A549 treated with AZD9567 at 1 μM for 4 hours (cell line): ENCODE results near the gene SETDB2. TPM values are rescaled to one million over a fixed set of nuclear protein-coding genes. Genes with fewer than 3 reads are reported as not detected.

Experiments
- total RNA-seq: library from RNA; stranded (reverse); fragments of 200-300 nt; extraction: Qiagen RNA extraction; gene quantifications from 5 replicates; pipeline ENCODE4 v1.2.3, GENCODE V29; 2022; ENCODE audit not compliant: insufficient read depth

Gene SETDB2, protein sequence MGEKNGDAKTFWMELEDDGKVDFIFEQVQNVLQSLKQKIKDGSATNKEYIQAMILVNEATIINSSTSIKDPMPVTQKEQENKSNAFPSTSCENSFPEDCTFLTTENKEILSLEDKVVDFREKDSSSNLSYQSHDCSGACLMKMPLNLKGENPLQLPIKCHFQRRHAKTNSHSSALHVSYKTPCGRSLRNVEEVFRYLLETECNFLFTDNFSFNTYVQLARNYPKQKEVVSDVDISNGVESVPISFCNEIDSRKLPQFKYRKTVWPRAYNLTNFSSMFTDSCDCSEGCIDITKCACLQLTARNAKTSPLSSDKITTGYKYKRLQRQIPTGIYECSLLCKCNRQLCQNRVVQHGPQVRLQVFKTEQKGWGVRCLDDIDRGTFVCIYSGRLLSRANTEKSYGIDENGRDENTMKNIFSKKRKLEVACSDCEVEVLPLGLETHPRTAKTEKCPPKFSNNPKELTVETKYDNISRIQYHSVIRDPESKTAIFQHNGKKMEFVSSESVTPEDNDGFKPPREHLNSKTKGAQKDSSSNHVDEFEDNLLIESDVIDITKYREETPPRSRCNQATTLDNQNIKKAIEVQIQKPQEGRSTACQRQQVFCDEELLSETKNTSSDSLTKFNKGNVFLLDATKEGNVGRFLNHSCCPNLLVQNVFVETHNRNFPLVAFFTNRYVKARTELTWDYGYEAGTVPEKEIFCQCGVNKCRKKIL
- 1.1 to 2.3 TPM (median 2.0 TPM) in 5 replicates for total RNA-seq

DNA sequence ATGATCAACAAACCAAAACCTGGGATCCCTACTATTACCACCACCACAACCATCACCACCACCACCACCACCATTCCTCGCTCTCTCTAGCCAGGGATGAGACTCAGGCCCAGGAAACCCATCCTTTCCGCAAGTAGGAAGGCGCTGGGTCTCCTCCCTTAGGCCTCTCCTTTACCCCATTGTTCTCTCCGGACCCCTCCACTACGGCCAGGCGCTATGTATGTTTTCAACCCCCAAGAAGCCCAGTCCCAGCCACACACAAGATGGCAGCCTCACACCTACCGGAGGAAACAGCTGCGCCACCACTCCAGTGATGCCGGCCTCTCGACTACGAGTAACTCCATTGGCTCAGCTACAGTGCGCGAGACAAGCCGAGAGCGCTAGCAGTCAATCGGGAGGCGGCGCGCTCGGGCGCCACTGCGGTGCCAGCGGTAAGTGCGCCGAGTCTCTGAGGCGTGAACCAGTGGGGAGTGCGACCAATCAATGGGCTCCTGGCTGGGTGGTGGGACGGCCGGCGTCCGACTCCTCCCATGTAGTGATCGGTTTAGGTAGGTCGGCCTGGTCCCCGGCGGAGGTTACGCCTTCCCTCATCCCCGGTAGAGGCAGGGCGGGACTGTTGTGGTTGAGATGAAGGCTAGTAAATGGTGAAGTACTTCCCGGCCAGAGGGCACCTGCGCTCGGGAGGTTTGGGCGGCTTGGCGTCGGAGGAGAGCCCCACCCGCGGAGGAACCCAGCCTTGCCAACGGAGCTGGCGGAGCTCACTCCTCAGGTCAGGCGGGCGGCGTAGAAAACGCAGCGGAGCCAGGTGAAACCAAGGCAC lies at the start of gene SETDB2, which contains the start of gene CAB39L:
Gene SETDB2 (plus strand): TSS at position 571 of the 820 bp plus-strand sequence. CDS start 7,620 bp downstream, outside the sequence.
Gene CAB39L (minus strand): TSS at position 361 of the 820 bp plus-strand sequence. CDS start 61,154 bp downstream, outside the sequence.

GRCh38 chr13:49495783-49496762 lies 52.0 kb downstream of the SETDB2 start, which contains the start of gene PHF11:
PHF11 (plus strand) TSS chr13:49495953; CDS start chr13:49496002, 49 bp downstream.

Other genes with a start within 250 kb of the SETDB2 start
- 0.52 to 2.3 TPM (median 0.84 TPM) in 5 replicates for gene MLNR, start 223.9 kb upstream of the SETDB2 start, total RNA-seq
- 3.8 to 9.3 TPM (median 8.0 TPM) in 5 replicates for gene CDADC1, start 196.3 kb upstream of the SETDB2 start, total RNA-seq
- 1.3 to 1.8 TPM (median 1.8 TPM) in 5 replicates for gene CAB39L, start 210 bp upstream of the SETDB2 start, total RNA-seq
- gene PHF11, start 51.7 kb downstream of the SETDB2 start, total RNA-seq: 4.5 to 7.3 TPM (median 5.6 TPM) in 5 replicates
- 8.2 to 10.4 TPM (median 9.7 TPM) in 5 replicates for gene RCBTB1, start 141.3 kb downstream of the SETDB2 start, total RNA-seq
- gene ARL11, start 184.2 kb downstream of the SETDB2 start, total RNA-seq: not detected in 5 replicates
- 56.8 to 74.5 TPM (median 70.1 TPM) in 5 replicates for gene EBPL, start 247.2 kb downstream of the SETDB2 start, total RNA-seq